Hematopoietic multipotent progenitor cell (in vitro differentiated cells): ENCODE results near the gene LRP8. TPM values are rescaled to one million over a fixed set of nuclear protein-coding genes. Genes with fewer than 3 reads are reported as not detected.
A peak's percentile ranks its signal among the peaks of the same experiment; 100 is the strongest.

Experiments
- DNase-seq, 3 donors: peaks; one replicate each; pipeline ENCODE4 v3.0.0-alpha.2; 2011 to 2015; ENCODE audit warnings: low read depth in 2 of 3, low spot score in 2 of 3
- total RNA-seq: library from RNA; depleted of rRNA; stranded (reverse); fragments of >200 nt; gene quantifications from one replicate; pipeline ENCODE4 v1.2.3, GENCODE V29; 2012

Gene LRP8
- total RNA-seq, 1 donor: 30.7 TPM

DNA sequence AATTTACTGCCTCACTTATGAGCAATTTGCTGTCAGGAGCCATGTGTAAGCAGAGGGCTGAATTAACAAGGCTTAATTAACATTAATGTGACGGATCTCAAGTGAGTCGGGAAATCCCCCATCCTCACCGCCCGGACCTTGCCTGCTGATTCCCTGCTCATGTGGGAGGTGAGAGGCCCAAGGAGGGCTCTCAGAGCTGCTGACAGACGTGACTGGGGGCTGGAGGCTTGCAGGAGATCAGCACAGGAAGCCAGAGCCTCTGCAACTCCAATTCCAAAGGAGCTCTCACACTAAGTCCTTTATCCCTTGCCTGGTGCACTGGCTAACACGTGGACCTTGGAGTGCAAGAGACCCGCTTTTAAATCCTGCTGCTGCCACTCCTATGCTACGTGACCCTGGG lies 19.4 kb downstream of the LRP8 start:
- DNase-seq: no peak

DNA sequence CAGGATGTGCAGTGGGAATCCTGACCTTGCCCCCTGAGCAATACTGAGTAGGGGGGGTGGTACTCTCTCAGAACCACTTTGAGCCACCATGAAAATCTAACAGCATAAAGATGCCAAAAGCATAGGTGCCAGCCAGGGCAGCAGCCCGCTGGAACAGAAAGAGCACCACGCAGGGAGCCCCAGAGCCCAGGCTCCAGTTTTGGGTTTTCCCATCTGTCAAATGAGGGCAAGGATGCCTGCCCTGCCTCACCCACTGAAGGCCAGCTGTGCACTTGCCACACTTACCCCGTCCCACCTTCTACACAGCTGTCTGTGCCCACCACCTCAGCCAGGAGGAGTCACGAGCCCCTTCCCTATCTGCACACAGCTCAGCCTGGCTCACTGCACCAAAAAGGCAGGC lies 20.8 kb downstream of the LRP8 start:
- DNase-seq: no peak

DNA sequence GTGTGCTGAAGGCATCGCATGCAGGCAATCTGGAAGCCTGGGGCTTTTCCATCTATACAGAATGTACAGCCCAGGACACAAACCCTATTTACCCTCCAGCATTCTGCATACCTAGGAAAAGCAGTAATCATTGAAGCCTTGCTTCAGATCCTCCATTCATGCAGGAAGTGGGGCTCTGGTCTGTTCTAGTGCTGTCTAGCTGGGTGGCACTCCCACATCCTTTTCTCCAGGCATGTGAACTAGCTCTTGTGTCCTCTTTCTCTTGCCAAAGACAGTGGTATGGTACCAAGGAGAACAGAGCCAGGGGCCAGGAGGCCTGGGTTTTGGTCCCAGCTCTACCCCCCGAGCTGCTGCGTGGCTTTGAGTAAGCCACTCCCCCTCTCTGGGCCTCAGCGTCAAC lies 21.7 kb downstream of the LRP8 start:
- DNase-seq: no peak

DNA sequence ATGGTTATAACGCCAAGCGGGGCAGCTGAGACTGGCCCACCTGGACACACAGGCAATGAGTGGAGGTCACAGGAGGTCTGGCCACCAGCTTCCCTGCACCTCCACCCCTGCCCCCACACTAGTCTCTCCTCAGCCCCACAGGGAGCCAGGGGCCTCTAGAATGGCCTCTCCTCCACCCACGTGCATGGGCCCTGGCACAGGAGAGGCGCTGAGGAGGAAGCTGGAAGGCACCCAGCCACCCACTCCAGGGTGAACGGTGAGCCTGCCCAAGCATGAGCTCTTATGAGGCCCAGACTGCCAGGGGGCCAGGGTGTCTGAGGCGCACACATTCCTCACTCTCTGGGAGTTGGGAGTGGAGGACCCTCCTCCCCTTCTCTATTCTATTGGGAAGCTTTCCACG lies 22.2 kb downstream of the LRP8 start:
- no peak for DNase-seq

DNA sequence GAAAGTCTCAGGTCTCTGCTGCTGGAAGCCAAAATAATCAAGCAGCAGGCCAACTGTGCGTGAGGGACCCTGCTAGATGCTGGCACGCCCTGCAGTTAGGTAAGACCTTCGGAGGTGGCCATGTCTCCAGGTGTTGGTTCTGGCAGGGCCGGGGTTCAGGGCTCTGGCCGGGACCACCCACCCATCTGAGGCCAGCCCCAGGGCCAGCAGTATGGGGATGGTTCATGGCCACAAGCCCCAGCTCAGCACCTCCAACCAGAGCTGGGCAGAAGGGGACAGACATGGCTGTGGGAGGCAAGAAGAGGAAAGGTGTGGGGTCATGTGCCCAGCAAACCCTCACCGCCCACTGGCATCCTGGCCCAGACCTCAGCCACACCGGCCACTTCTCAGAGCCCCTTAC lies 23.3 kb downstream of the LRP8 start:
- no peak for DNase-seq

DNA sequence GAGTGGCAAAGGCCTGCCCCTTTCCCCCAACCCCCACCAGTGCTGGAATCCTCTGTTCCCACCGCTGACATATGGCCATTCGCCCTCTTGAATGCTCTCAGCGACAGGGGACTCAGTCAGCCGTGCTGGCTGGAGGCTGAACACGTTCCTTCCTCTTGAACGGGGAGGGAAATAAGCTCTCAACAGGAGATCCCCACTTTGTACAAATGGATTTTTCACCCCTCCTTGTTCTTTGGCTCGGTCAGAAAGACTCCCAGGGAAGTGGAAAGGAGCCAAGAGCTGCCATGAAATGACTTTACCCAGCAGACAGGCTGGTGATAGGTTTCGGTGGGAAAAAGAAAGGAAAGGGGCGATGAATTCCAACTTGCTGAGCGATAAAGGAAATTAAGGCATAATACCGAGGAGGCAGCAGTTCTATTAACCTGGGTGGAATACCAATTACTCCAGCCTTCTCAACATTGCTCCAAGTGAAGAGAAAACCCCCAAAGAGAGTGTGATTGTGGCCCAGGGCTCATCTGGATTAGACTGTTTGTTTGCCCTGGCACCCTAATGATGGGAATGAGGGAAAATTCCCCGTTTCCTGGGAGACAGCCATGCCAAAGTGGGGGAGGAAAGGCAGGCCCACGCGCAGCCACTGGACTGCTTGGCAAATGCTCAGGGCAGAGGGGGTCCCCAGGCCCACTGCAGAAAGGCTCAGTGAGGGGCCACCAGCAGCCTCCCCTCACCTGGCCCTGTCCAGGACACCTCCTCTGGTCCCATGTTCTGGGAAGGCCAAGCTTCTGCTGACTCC lies 23.9 kb downstream of the LRP8 start:
- no peak for DNase-seq

DNA sequence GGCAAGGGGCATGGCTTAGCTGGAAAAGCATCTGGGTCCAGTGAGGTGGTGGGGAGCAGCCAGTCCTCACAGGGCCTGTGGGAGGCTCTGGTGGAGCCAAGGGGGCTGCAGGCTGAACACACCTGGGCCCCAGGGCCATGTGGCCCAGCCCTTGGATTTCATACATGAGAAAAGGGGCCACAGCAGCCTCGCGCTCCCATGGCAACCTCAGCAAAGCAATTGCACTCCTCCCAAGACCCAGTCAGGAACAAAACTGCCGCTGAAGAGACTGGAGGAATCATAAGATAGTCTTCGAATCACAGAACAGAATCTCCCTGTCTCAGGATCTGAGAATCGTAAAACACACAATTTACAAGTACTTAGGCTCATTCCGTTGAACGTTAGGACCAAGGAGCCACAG lies 24.6 kb downstream of the LRP8 start:
- DNase-seq: no peak

GRCh38 chr1:53299233-53299632 lies 28.6 kb downstream of the LRP8 start:
- DNase-seq: no peak

- no peak for DNase-seq
Observed at GRCh38 chr1:53298045-53298637, 29.7 kb downstream of the LRP8 start.

- no peak for DNase-seq
Observed at GRCh38 chr1:53297195-53297594, 30.7 kb downstream of the LRP8 start.

- no peak for DNase-seq
Observed at GRCh38 chr1:53296117-53296749, 31.6 kb downstream of the LRP8 start.

DNA sequence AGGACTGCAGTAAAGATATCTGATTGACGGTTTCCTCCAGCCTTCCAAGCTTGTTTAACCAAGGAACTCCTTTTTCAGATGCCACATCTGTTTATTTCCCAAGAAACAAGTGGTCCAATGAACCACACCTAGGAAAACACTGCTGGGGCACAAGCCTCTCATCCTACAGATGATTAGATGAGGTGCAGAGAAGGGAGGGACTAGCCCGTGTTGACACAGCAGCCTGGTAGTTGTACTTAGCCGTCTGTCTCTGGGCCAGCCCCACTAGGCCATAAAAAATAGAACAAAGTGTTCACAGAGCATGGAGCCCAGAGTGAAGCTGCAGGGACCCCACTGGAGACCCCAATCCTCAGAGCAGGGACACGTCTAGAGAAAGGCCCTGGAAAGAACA lies 32.1 kb downstream of the LRP8 start:
- no peak for DNase-seq

DNA sequence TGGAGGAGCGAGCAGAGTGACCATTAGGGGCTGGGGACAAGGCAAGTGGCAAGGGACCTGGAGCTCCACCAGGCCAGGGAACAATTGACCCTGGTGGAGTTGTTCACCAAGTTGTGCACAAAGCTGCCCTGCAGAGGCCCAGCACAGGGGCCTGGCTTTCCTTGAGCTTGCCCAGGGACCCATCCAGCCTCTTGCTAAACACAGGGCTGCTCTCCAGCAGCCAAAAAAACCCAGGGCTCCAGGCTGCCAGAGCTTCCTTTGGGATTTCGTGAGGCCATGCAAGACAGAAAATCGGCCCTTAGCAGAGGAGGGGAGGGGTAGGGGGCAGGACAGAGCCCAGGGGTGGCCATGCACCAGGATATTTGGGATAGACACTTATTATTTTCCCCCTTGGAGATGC lies 32.6 kb downstream of the LRP8 start:
- DNase-seq: no peak

- no peak for DNase-seq
Observed at GRCh38 chr1:53294567-53294966, 33.3 kb downstream of the LRP8 start.

DNA sequence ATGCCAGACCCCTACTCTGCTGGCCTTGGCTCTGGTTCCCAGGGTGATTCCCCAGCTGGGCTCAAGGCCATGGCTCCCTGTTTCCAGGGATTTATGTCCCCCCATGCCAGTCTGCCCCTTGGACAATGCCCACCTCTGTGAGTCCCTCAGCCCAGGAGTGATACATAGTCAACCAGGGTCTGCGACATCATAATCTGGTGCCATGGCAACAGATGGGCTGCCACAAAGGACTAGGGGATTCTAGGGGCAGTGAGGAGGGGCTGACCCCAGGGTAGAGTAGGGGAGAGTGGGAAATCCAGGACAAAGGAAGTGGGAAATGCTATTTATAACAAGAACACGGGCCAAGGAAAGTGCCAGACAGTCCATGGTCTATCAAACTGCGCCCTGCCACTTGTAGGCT lies 33.8 kb downstream of the LRP8 start:
- no peak for DNase-seq

- no peak for DNase-seq
Observed at GRCh38 chr1:53293123-53293522, 34.7 kb downstream of the LRP8 start.

- DNase-seq: no peak
Observed at GRCh38 chr1:53292690-53293089, 35.2 kb downstream of the LRP8 start.

DNA sequence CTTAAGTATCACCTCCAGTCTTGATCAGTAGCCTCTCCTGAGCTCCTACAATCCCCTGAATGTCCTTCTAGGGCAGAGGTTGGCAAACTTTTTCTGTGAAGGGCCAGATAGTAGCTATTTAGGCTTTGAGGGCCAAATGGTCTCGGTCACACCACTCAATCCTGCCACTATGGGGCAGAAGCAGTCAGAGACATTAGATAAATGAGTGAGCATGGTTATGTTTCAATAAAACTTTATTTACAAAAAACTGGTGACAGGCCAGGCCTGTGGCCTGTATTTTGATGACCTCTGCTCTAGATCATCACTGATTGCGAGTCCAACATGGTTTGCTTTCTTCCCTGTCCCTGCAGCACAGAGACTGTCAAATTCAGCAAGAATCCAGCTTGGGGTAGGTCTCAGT lies 36.3 kb downstream of the LRP8 start:
- peak in 1 of 3 donors; percentile 25 for DNase-seq

GRCh38 chr1:53288790-53289429 lies 39.0 kb downstream of the LRP8 start:
- no peak for DNase-seq

DNA sequence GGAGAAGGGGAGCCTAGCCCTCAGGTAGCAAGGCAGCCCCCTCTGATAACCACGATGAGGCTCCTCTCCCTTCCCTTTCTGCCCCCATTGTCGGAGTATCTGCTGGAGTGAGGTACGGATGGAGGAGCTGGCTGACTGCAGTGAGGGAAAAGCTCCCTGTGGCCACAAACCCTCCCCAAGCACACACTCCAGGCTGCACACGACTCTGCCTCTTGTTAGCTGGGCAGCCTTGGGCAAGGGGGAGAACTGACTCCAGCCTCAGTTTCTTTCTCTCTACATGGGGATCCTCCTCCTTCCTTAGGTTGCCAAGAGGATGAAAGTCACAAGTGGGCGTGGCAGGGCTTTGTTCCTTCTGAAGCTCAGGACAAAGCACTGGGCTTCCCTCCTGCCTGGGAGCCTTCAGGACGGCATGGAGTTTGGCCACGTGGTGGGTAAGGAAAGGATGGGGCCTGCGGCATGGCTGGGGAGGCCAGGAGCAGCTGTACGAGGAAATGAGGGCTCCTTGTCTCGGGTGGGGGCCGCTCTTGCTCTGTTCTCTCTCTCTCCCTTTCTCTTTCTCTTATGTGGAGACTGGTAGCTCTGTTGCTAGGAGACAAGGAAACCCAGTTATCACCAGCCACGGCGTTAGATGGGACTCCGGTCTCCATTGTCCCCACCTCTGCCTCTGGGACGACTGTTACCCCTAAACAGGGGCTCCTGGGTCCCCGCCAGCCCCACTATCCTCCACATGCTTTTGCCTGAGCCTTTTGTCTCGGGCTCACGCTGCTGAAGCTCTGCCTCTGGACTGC lies 39.7 kb downstream of the LRP8 start:
- DNase-seq: no peak

GRCh38 chr1:53286955-53287354 lies 40.9 kb downstream of the LRP8 start:
- no peak for DNase-seq
